IMR-90 (cell line): ENCODE data around the gene OR2J1. TPM values are rescaled to one million over a fixed set of nuclear protein-coding genes. Genes with fewer than 3 reads are reported as not detected.

ENCODE experiments used
- ATAC-seq: fragments of 200-7000 bp; cut with Tn5 transposase; 2 replicates; pipeline ENCODE4 v1.9.1; 2020; ENCODE audit warnings: low read depth, mild to moderate bottlenecking, moderate library complexity
- BruUV-seq: library from RNA; stranded (reverse); fragments of 400-500 nt; replicated peaks from 2 replicates; lab custom pipeline; 2021; lab: Mats Ljungman, UMichigan
- CTCF ChIA-PET: fragments of 300-600 bp; formaldehyde crosslinking; extraction: SDS; loops from one replicate; lab custom pipeline; 2021; ENCODE audit warnings: antibody characterized with exemption; lab: Yijun Ruan, JAX
- POLR2A ChIA-PET: fragments of 300-600 bp; sonication (Branson Sonifier 250); formaldehyde crosslinking; loops from one replicate; lab custom pipeline; 2022; ENCODE audit warnings: antibody characterized with exemption; ENCODE audit not compliant: unreplicated experiment; lab: Charles Lee
- DNase-seq: peaks from one replicate; pipeline ENCODE4 v3.0.0; 2013
- H2AFZ ChIP-seq: replicated peaks from 2 replicates; pipeline ENCODE3; 2013; ENCODE audit warnings: low read length, mild to moderate bottlenecking; ENCODE audit not compliant: poor library complexity
- H2AK5ac ChIP-seq: 2 replicates; pipeline ENCODE4 v1.6.1; 2013; ENCODE audit warnings: low read depth, low read length, inconsistent platforms
- H2AK9ac ChIP-seq: replicated peaks from 2 replicates; pipeline ENCODE3; 2013; ENCODE audit warnings: mild to moderate bottlenecking, low read depth, low read length, moderate library complexity; ENCODE audit not compliant: poor library complexity
- H2BK120ac ChIP-seq: 2 replicates; pipeline ENCODE4 v1.6.1; 2013; ENCODE audit warnings: low read depth, low read length, inconsistent platforms
- H2BK15ac ChIP-seq: 3 replicates; pipeline ENCODE4 v1.6.1; 2013; ENCODE audit warnings: low read depth, low read length, inconsistent platforms
- H2BK20ac ChIP-seq: 2 replicates; pipeline ENCODE4 v1.6.1; 2013; ENCODE audit warnings: low read depth, mild to moderate bottlenecking, inconsistent platforms, low read length, moderate library complexity
- H2BK5ac ChIP-seq: 2 replicates; pipeline ENCODE4 v1.6.1; 2013; ENCODE audit warnings: mild to moderate bottlenecking, low read depth, low read length, inconsistent platforms; ENCODE audit not compliant: poor library complexity, severe bottlenecking
- H3K14ac ChIP-seq: replicated peaks from 2 replicates; pipeline ENCODE4 v1.6.1; 2013; ENCODE audit warnings: low read depth, low read length, inconsistent platforms
- H3K18ac ChIP-seq: 2 replicates; pipeline ENCODE4 v1.6.1; 2013; ENCODE audit warnings: low read depth, low read length, control low read depth
- H3K23ac ChIP-seq: 2 replicates; pipeline ENCODE4 v1.6.1; 2013; ENCODE audit warnings: low read depth, low read length, inconsistent platforms
- H3K27ac ChIP-seq: 2 replicates; pipeline ENCODE4 v1.5.1; 2013; ENCODE audit warnings: mild to moderate bottlenecking, control low read depth, low read length; ENCODE audit not compliant: insufficient read depth
- H3K27me3 ChIP-seq: 2 replicates; pipeline ENCODE4 v1.6.1; 2013; ENCODE audit warnings: low read length; ENCODE audit not compliant: control insufficient read depth, insufficient read depth
- H3K36me3 ChIP-seq: 2 replicates; pipeline ENCODE4 v1.6.1; 2013; ENCODE audit warnings: low read length, mixed read lengths; ENCODE audit not compliant: control insufficient read depth, insufficient read depth
- H3K4ac ChIP-seq: 2 replicates; pipeline ENCODE4 v1.6.1; 2013; ENCODE audit warnings: low read depth, low read length, inconsistent platforms
- H3K4me1 ChIP-seq: 2 replicates; pipeline ENCODE4 v1.6.1; 2013; ENCODE audit warnings: low read length, mixed read lengths; ENCODE audit not compliant: control insufficient read depth, insufficient read depth
- H3K4me2 ChIP-seq: 2 replicates; pipeline ENCODE4 v1.6.1; 2013; ENCODE audit warnings: low read depth, mild to moderate bottlenecking, control low read depth, low read length, moderate library complexity
- H3K4me3 ChIP-seq: 2 replicates; pipeline ENCODE4 v1.5.1; 2013; ENCODE audit warnings: low read depth, mild to moderate bottlenecking, control low read depth, low read length, moderate library complexity; ENCODE audit not compliant: insufficient read depth
- H3K56ac ChIP-seq: 2 replicates; pipeline ENCODE4 v1.6.1; 2013; ENCODE audit warnings: low read length, inconsistent platforms; ENCODE audit not compliant: insufficient read depth; ENCODE audit errors: extremely low read depth
- H3K79me1 ChIP-seq, 2 experiments: 2 replicates each; pipeline ENCODE4 v1.6.1; 2013; ENCODE audit warnings: low read length in 2 of 2, inconsistent platforms in 1 of 2, low read depth in 1 of 2
- H3K9ac ChIP-seq: 2 replicates; pipeline ENCODE4 v1.6.1; 2013; ENCODE audit warnings: low read depth, low read length, control low read depth
- H3K9me1 ChIP-seq: 2 replicates; pipeline ENCODE4 v1.6.1; 2013; ENCODE audit warnings: low read length, inconsistent platforms; ENCODE audit not compliant: insufficient read depth
- H3K9me3 ChIP-seq: 2 replicates; pipeline ENCODE4 v1.6.1; 2013; ENCODE audit warnings: low read length; ENCODE audit not compliant: control insufficient read depth, insufficient read depth
- H4K20me1 ChIP-seq: 2 replicates; pipeline ENCODE4 v1.6.1; 2013; ENCODE audit warnings: low read length, inconsistent platforms; ENCODE audit not compliant: insufficient read depth
- H4K5ac ChIP-seq: 2 replicates; pipeline ENCODE4 v1.6.1; 2013; ENCODE audit warnings: mild to moderate bottlenecking, low read depth, low read length, control low read depth
- H4K8ac ChIP-seq, 2 experiments: 2 replicates each; pipeline ENCODE4 v1.6.1; 2013; ENCODE audit warnings: low read depth in 2 of 2, low read length in 2 of 2, control low read depth in 1 of 2, inconsistent platforms in 1 of 2
- H4K91ac ChIP-seq: 2 replicates; pipeline ENCODE4 v1.6.1; 2013; ENCODE audit warnings: low read depth, low read length, inconsistent platforms; ENCODE audit not compliant: insufficient read depth
- BHLHE40 ChIP-seq: fragments of 150-350 bp; IDR thresholded peaks from 2 replicates; pipeline ENCODE4 v1.6.1; 2016; ENCODE audit warnings: mild to moderate bottlenecking, low read depth, low read length
- CEBPB ChIP-seq: IDR thresholded peaks from 2 replicates; pipeline ENCODE4 v1.6.1; 2012; ENCODE audit warnings: low read depth, low read length, improper control_type of control experiment
- CHD1 ChIP-seq: IDR thresholded peaks from 2 replicates; pipeline ENCODE4 v1.6.1; 2012; ENCODE audit warnings: low read depth, low read length, improper control_type of control experiment
- ELK1 ChIP-seq: fragments of 150-350 bp; IDR thresholded peaks from 2 replicates; pipeline ENCODE4 v1.6.1; 2016; ENCODE audit warnings: low read depth, mild to moderate bottlenecking, low read length, moderate library complexity, borderline replicate concordance
- FOS ChIP-seq: fragments of 150-350 bp; IDR thresholded peaks from 2 replicates; pipeline ENCODE4 v1.6.1; 2016; ENCODE audit warnings: low read depth, low read length
- MAFK ChIP-seq: IDR thresholded peaks from 2 replicates; pipeline ENCODE4 v1.6.1; 2012; ENCODE audit warnings: low read depth, low read length, improper control_type of control experiment
- MAZ ChIP-seq: IDR thresholded peaks from 2 replicates; pipeline ENCODE4 v1.6.1; 2012; ENCODE audit warnings: low read depth, mild to moderate bottlenecking, low read length, improper control_type of control experiment, moderate library complexity, borderline replicate concordance
- MXI1 ChIP-seq: IDR thresholded peaks from 2 replicates; pipeline ENCODE4 v1.6.1; 2012; ENCODE audit warnings: low read depth, mild to moderate bottlenecking, low read length, moderate library complexity, borderline replicate concordance
- NFE2L2 ChIP-seq: fragments of 150-350 bp; IDR thresholded peaks from 2 replicates; pipeline ENCODE4 v1.6.1; 2016; ENCODE audit warnings: low read depth, mild to moderate bottlenecking, low read length
- POLR2A ChIP-seq: IDR thresholded peaks from 2 replicates; pipeline ENCODE4 v1.6.1; 2012; ENCODE audit warnings: mild to moderate bottlenecking, low read depth, low read length
- RAD21 ChIP-seq: IDR thresholded peaks from 2 replicates; pipeline ENCODE4 v1.6.1; 2012; ENCODE audit warnings: low read length, improper control_type of control experiment
- RCOR1 ChIP-seq: IDR thresholded peaks from 2 replicates; pipeline ENCODE4 v1.6.1; 2012; ENCODE audit warnings: mild to moderate bottlenecking, low read length, improper control_type of control experiment; ENCODE audit not compliant: insufficient replicate concordance
- RFX5 ChIP-seq: IDR thresholded peaks from 2 replicates; pipeline ENCODE4 v1.8.0; 2012; ENCODE audit warnings: low read depth, mild to moderate bottlenecking, low read length, moderate library complexity
- SMC3 ChIP-seq: fragments of 150-350 bp; IDR thresholded peaks from 2 replicates; pipeline ENCODE4 v1.6.1; 2016; ENCODE audit warnings: low read depth, mild to moderate bottlenecking, antibody characterized with exemption, low read length, moderate library complexity
- WGBS, 2 experiments: methylation state at CpG; one replicate each; pipeline versions ENCODE4 v1.1.5 to v1.1.7; 2013; ENCODE audit warnings: missing lambda C conversion rate in 2 of 2; ENCODE audit not compliant: insufficient read length in 1 of 2; ENCODE audit errors: extremely low coverage in 2 of 2; 5-methylcytosine and 5-hydroxymethylcytosine counted together
- dilution Hi-C: fragments of 300-500 bp; cut with HindIII; formaldehyde crosslinking; loops from one replicate; pipeline ENCODE4 v1.14.3; 2018; ENCODE audit warnings: low sequenced_read_pairs; ENCODE audit not compliant: unreplicated experiment
- in situ Hi-C: fragments of 300-500 bp; cut with MboI; formaldehyde crosslinking; loops from 3 replicates; pipeline ENCODE4 v1.14.3; 2019; ENCODE audit warnings: low sequenced_read_pairs, inconsistent platforms, mixed read lengths
- intact Hi-C: fragments of 100-400 bp; cut with micrococcal nuclease; formaldehyde crosslinking; loops from 2 replicates; pipeline ENCODE4 v1.10.0; 2022
- polyA plus RNA-seq, 3 experiments: library from polyadenylated mRNA; depleted of rRNA; stranded (reverse); fragments of >200 nt; gene quantifications; 2 replicates each; pipeline ENCODE4 v1.2.3, GENCODE V29; 2012; ENCODE audit warnings: low replicate concordance in 1 of 3
- total RNA-seq: library from RNA; depleted of rRNA; stranded (reverse); fragments of >200 nt; gene quantifications from 2 replicates; pipeline ENCODE4 v1.2.3, GENCODE V29; 2012
- TF ChIP-seq, protein P1 (sequence below): fragments of 150-350 bp; IDR thresholded peaks from 2 replicates; pipeline ENCODE4 v1.6.1; 2017; ENCODE audit warnings: mild to moderate bottlenecking, antibody characterized with exemption, low read length, low read depth
- TF ChIP-seq, protein P2 (sequence below): conservative IDR thresholded peaks from 2 replicates; pipeline ENCODE4 v1.5.1; 2012; ENCODE audit warnings: mild to moderate bottlenecking, low read depth, low read length, improper control_type of control experiment

OR2J1 gene
- total and polyA plus RNA-seq, 2 of the 4 experiments (the other 2 are of a cell fraction): not detected

- H2AK9ac ChIP-seq: no peak overlapping the region
- dilution Hi-C loops (no loop called here), intact Hi-C loops (no loop called here), in situ Hi-C loops (no loop called here)
- no peak overlapping the region for H3K23ac ChIP-seq
- no peaks in the 10 kb centered on the region for H3K4me1 ChIP-seq
- H3K27ac ChIP-seq: no peak overlapping the region
- H2AK5ac ChIP-seq: no peak overlapping the region
- DNase-seq (no peak), ATAC-seq (no peak)
- H3K36me3 ChIP-seq: no peaks in the 10 kb centered on the region
- no peak overlapping the region for H2BK20ac ChIP-seq
- H3K4me3 ChIP-seq: no peak overlapping the region
- no peak overlapping the region for H4K91ac ChIP-seq
- H2BK15ac ChIP-seq: no peak overlapping the region
- H3K4me2 ChIP-seq: no peak overlapping the region
- no peaks in the 10 kb centered on the region for H3K9me1 ChIP-seq
- H3K9me3 ChIP-seq: peaks cover 4% of the 10 kb centered on the region; the same call in 1 of the 2 replicates
- CTCF ChIA-PET: no interaction called here
- no peak overlapping the region for H3K9ac ChIP-seq
- BruUV-seq: no TSS peak
- no peak overlapping the region for H3K14ac ChIP-seq
- POLR2A ChIA-PET: no interaction called here
- H3K4ac ChIP-seq: no peak overlapping the region
- H2BK5ac ChIP-seq: no peak overlapping the region
- no peak for TF ChIP-seq CEBPB
- TF ChIP-seq MAZ: no peak
- no peak for TF ChIP-seq RFX5
- no peak for TF ChIP-seq CHD1
- TF ChIP-seq RAD21: no peak
- TF ChIP-seq, protein P1, sequence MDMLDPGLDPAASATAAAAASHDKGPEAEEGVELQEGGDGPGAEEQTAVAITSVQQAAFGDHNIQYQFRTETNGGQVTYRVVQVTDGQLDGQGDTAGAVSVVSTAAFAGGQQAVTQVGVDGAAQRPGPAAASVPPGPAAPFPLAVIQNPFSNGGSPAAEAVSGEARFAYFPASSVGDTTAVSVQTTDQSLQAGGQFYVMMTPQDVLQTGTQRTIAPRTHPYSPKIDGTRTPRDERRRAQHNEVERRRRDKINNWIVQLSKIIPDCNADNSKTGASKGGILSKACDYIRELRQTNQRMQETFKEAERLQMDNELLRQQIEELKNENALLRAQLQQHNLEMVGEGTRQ: no peak
- no peak for TF ChIP-seq SMC3
- TF ChIP-seq ELK1: no peak
- TF ChIP-seq FOS: no peak
- TF ChIP-seq MAFK: no peak
- no peak for TF ChIP-seq BHLHE40
- no peak for TF ChIP-seq RCOR1
- TF ChIP-seq, protein P2, sequence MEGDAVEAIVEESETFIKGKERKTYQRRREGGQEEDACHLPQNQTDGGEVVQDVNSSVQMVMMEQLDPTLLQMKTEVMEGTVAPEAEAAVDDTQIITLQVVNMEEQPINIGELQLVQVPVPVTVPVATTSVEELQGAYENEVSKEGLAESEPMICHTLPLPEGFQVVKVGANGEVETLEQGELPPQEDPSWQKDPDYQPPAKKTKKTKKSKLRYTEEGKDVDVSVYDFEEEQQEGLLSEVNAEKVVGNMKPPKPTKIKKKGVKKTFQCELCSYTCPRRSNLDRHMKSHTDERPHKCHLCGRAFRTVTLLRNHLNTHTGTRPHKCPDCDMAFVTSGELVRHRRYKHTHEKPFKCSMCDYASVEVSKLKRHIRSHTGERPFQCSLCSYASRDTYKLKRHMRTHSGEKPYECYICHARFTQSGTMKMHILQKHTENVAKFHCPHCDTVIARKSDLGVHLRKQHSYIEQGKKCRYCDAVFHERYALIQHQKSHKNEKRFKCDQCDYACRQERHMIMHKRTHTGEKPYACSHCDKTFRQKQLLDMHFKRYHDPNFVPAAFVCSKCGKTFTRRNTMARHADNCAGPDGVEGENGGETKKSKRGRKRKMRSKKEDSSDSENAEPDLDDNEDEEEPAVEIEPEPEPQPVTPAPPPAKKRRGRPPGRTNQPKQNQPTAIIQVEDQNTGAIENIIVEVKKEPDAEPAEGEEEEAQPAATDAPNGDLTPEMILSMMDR: no peak
- TF ChIP-seq NFE2L2: no peak
- no peak for TF ChIP-seq POLR2A
- TF ChIP-seq MXI1: no peak
- H4K8ac ChIP-seq: no peak overlapping the region
- H3K79me1 ChIP-seq: no peaks in the 10 kb centered on the region
- no peak overlapping the region for H3K56ac ChIP-seq
- H2BK120ac ChIP-seq: no peak overlapping the region
- H2AFZ ChIP-seq: no peak overlapping the region
- no CpG with 5 or more reads among the region's 1 CpG for WGBS, 2 experiments
- H4K20me1 ChIP-seq: no peaks in the 10 kb centered on the region
- no peak overlapping the region for H4K5ac ChIP-seq
- no peak overlapping the region for H3K18ac ChIP-seq
- H3K27me3 ChIP-seq: no peaks in the 10 kb centered on the region
Observed at GRCh38 chr6:29141606-29142005, 42.3 kb downstream of the OR2J1 start.
